Measurements from ENCODE around the gene PRPF40A.
A peak's percentile ranks its signal among the peaks of the same experiment; 100 is the strongest.
"Not testable (repeated sequence)": the region's sequence is repeated elsewhere in the genome, so short reads cannot be mapped to it uniquely, and the experiment has no call there.

PRPF40A gene

DNA sequence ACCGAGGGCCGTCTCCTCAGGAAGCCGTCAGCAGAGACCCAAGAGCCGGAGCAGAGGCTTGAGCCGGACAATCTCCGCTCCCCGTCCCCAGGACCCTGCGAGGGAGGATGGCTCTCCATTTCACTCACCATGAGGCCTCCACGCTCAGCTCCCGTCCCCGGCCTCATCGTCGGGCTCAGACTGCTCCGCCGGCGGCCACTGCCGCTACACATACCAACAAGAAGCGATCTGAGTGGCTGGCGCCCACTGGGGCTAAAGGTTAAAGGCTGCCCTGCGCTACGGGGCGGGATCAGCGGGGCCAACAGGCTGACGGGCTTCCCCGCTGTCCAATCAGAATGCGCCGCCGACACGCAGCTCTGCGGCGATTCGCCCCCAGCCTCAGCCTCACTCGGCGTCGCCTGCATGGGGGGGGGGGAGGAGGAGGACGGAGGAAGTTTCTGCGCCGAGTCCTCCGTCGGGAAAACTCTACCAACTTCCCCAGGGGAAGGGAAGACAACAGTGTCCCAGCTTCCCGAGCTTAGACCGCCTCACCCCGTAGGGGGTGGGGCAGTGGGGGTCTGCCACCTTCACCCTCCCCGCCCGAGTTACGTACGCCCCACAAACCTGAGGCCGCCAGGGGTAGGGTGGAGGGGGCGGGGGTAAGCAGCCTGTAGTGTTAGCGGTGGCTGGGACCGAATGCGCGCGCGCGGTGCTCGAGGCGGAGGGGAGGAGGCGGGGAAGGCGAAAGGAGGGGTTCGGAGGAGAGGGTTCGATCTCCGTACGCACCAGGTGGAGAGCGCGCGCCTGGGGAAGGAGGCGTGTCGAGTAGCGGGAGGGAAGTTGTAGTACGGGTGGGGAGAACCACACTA, at the start of gene PRPF40A:
Gene PRPF40A, minus strand, starts transcription at position 234 of the 848 bp plus-strand sequence. Its CDS starts 22 bp downstream, at position 212.
- DNase-seq (ENCODE audit: low read depth in 2 of 2): peak; percentile 94

DNA sequence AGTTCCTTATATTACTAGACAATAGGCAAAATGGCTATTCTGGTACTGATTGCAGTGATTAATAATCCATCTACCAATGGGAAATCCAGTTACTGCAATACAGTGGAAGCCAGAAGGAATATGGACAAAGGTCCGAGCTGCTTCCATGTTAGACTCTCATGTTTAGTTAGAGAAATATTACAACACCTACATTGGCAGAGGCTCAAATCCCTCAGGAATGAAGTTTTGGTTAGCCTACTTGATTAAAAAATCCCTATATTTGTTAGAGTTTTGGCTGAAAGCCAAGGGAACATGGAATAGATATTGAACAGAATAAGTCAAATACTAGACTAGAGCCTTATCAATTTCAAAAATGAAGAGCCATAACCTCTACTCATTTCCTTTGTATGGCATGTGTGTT, 49.7 kb upstream of the PRPF40A start:
- peak; percentile 51 to 58 for DNase-seq (ENCODE audit: low read depth in 2 of 2)

DNA sequence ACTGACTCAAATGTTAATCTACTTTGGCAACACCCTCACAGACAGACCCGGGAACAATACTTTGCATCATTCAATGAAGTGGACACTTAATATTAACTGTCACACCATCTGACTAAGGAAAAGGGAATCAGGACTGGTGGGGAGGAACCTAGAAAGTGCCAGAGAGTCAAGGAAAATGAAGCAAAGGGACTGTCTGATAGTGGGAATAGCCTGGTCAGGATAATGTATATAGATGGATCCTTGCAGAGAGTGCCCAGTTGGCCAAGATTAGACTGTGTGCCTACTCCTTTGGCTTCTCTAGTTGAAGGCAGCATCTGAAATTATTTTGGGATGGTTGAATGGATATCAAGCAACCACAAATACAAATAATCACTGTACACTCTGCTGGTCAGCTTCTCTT, 46.4 kb upstream of the PRPF40A start:
- no peak for DNase-seq (ENCODE audit: low read depth in 2 of 2)

DNA sequence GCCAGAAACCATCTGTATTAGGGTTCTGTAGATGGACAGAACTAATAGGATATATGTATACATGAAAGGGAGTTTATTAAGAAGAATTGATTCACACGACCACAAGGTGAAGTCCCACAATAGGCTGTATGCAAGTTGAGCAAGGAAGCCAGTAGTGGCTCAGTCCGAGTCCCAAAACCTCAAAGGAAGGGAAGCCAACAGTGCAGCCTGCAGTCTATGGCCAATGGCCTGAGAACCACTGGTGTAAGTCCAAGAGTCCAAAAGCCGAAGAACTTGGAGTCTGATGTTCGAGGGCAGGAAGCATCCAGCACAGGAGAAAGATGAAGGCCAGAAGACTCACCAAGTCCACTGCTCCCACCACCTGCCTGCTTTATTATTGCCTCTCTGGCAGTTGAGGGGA, 45.9 kb upstream of the PRPF40A start:
- not testable (repeated sequence) for DNase-seq (ENCODE audit: low read depth in 2 of 2)

DNA sequence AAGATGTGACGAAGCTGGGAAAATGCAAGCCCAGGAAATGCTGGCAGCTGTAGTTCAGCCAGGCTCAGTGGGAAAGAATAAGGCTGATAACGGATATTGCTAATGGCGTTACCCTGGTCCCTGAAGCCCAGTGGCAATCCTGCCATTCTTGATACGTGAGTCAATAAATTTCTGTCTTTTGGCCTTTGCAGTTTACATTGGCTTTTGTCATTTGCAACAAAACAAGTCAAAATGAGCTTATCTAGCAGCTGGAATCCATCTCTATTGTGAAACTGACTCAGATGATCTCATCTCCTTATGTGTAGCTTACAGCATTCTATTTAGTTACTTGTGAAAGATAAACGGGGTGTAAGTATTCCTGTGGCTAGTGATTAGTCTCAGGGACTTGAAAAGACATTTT, 44.9 kb upstream of the PRPF40A start:
- DNase-seq (ENCODE audit: low read depth in 2 of 2): peak; percentile 41 to 52

DNA sequence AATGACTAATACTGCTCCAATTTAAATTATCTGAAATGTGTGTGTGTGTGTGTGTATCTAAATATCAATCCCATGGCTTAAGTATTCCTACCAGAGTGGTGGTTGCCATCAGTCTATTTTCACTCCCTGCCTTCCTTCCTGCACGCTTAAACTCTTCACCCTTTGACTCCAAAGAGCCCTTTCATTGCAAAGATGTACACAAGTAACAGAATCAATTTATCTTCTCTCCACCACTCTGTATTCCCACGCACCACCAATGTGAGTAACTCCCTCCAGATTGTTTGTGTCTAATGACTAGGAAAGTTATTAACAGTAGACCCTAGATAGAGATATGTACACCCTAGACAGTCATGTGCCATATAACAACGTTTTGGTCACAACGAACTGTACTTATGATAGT, 44.0 kb upstream of the PRPF40A start:
- DNase-seq (ENCODE audit: low read depth in 2 of 2): no peak

DNA sequence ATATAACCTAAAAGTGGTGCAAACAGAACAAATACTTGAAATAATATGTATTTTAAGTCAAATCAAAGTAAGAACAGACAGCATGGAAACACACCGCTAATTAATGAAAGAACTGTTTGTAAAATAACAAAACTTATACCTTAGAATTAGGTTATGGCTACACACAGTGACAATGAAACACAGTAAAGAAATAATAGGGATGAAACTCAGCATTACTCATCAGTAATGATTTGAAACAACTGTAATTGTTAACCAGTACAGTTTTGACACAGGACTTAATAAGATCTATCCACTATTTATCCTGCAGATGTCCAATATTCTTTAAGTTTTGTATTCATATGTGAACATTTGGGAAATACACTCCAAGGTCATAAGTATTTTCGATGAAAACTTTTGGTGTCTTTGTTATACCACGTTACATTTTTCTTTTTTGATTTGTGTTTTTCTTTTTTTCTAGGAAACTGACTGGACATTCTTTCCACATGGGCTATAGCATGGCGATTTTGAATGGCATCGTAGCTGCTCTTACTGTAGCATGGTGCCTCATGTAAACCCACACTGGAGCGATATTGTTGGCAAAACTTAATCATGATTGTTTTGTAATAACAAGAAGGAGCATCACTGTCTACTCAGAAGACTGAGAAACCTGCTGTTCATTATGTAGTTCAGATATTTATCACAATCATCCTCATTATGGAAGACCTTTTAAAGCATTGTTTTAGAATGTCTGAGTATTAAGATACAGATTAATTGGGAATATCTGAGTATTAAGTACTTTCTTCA, 42.2 kb upstream of the PRPF40A start:
- DNase-seq (ENCODE audit: low read depth in 2 of 2): no peak

DNA sequence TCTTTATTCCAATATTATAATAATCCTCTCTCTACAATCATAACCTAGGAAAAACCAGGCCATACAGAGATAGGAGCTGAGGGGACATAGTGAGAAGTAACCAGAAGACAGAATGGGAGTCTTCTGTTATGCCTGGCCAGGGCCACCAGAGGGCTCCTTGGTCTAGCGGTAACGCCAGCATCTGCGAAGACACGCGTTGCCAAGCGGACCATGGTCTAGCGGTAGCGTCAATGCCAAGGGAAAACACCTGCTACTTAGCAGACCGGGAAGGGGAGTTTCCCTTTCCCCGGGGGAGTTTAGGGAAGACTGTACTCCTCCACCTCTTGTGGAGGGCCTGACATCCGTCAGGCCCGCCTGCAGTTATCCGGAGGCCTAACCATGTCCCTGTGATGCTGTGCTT, 37.8 kb upstream of the PRPF40A start:
- no peak for DNase-seq (ENCODE audit: low read depth in 2 of 2)

DNA sequence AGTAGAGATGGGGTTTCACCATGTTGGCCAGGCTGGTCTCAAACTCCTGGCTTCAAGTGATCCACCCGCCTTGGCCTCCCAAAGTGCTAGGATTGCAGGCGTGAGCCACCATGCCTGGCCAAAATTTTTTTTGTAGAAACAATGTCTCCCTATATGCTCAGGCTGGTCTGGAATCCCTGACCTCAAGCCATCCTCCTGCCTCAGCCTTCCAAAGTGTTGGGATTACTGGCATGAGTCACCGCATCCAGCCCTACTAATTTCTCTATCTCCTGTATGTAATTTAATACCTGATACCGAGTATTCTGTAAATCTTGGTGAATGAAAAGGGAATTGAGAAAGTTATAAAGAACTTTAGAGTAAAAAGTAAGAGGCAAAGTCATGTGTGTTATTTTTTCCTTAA, 30.5 kb upstream of the PRPF40A start:
- not testable (repeated sequence) for DNase-seq (ENCODE audit: low read depth in 2 of 2)

DNA sequence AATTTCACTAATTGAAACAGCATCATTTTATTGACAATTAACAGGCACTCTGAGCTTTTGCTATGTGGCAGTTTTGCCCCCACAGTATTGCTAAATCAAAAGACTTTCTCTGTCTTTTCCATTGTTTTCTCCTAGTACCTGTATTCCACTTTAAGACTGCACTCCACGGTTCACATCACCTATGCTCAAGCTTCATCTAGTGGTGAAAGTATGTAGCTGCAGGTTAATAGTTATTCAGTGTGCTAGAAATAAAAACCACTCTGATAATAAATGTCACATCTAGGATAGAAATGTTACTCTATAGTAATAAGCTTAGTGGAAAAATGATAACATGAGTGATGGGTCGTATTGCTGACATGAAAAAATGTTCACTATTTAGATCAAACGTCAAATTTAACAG, 25.7 kb upstream of the PRPF40A start:
- no peak for DNase-seq (ENCODE audit: low read depth in 2 of 2)

DNA sequence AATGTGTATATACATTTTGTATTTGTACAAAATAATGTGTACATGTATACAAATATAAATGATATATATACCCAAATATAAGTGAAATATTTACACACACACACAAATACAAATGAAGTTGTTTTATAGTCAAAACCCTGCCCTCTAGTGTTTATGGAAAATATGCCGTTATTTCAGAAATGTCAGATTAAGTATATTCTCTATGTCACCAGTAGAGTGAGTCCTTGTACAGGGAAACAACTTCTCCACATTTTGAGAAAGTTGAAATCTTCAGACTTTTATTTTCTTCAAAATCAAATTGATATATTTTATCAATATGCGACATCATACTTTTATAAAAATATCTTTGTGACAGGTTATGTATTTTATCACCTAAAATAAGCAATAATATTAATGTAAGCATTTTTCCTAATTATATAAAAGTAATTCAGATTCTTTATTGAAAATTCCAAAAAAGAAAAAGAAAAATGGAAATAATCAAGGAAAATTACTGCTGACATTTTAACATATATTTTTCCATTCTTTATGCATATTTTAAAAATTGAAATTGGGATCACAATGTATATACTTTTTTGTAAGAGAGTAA, 23.6 kb upstream of the PRPF40A start:
- no peak for DNase-seq (ENCODE audit: low read depth in 2 of 2)

DNA sequence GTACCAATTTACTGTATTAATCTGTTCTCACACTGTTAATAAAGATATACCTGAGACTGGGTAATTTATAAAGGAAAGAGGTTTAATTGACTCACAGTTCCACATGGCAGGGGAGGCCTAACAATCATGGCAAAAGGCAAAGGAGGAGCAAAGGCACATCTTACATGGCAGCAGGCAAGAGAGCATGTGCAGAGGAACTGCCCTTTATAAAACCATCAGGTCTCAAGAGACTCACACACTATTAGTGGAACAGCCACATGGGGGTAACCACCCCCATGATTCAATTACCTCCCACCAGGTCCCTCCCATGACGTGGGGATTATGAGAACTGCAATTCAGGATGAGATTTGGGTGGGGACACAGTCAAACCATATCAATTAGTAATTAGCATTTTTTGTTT, 22.4 kb upstream of the PRPF40A start:
- DNase-seq (ENCODE audit: low read depth in 2 of 2): not testable (repeated sequence)

DNA sequence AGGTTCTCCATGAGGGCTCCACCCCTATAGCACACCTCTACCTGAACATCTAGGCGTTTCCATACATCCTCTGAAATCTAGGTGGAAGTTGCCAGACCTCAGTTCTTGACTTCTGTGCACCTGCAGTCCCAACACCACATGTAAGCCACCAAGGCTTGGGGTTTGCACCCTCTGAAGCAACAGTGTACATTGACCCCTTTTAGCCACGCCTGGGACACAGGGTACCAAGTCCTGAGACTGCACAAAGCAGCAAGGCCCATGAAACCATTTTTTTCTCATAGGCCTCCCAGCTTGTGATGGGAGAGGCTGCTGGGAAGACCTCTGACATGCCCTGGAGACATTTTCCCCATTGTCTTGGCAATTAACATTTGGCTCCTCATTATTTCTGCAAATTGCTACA, 21.2 kb upstream of the PRPF40A start:
- DNase-seq (ENCODE audit: low read depth in 2 of 2): no peak

DNA sequence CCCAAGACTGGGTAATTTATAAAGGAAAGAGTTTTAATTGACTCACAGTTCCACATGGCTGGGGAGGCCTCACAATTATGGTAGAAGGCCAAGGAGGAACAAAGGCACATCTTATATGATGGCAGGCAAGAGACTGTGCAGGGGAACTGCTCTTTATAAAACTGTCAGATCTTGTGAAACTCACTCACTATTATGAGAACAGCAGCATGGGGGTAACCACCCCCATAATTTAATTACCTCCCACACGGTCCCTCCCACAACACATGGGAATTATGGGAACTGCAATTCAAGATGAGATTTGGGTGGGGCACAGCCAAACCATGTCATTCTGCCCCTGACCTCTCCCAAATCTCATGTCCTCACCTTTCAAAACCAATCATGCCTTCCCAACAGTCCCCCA, 20.2 kb upstream of the PRPF40A start:
- not testable (repeated sequence) for DNase-seq (ENCODE audit: low read depth in 2 of 2)

DNA sequence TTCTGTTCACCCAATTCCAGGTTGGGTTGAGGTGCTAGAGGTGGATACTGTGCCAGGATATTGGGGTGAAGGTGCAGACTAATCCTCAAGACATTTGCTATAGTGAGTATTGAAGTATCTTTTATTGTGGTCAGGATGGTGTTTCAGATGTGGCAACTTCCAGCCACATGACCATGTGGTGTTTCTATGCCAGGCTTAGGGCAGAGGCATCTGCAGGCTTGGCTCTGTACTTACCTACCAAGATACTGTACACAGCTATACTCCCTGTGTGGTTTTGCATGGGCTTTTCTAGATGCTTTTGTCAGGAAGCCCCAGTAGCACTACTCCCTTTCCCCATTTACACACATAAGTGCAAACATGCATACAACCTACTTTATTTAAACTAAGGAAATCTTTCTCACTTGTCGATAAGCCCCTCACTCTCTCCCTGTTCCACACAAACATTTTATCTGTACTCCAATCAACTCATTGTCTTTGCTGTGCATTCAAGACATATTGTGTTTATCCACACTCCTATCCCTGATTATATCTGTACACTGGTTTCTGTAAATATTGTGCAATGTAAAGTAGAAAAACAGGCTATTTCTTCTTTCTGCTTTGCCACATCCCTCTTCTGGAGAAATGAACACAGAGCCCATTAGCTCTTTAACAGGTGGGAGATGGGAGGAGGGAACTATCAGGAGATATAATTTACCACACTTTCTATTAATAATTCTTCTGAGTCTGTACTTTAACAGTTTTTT, 13.5 kb upstream of the PRPF40A start:
- DNase-seq (ENCODE audit: low read depth in 2 of 2): no peak

DNA sequence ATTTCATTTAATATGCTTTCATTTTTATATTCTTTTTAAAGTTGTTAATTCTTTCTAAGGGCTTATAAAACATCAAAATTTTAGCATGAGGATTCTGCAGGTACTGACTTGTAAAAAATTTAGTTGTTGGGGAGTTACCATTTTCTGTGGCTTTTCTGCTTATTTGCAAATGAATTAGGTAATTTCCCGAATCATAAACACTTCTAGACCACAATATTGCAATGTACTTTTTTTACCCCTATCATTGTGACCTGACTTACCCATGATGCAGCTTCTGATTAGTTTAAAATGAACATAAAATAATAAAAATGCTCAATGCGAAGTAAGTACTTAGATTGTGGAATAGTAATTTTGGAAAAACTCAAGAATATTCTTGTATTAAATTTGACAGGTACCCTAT, 12.6 kb upstream of the PRPF40A start:
- no peak for DNase-seq (ENCODE audit: low read depth in 2 of 2)

DNA sequence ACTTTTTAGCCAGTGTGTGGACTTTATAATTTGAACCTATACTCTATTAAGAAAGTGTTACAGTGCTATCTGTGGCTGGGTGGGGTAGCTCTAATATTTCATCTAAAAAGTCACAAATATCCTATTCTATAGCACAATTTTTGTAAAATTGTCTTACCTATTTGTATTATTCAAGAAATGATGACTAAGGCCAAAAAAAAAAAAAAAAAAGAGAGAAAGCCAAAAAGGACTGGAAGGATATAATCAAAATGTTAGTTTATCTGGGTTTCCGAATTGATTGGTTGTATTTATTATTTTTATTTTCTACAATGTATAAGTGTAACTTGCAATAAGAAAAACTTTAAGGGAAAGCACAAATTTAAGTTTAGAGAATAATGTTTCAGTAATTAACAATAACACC, 6.7 kb upstream of the PRPF40A start:
- no peak for DNase-seq (ENCODE audit: low read depth in 2 of 2)

DNA sequence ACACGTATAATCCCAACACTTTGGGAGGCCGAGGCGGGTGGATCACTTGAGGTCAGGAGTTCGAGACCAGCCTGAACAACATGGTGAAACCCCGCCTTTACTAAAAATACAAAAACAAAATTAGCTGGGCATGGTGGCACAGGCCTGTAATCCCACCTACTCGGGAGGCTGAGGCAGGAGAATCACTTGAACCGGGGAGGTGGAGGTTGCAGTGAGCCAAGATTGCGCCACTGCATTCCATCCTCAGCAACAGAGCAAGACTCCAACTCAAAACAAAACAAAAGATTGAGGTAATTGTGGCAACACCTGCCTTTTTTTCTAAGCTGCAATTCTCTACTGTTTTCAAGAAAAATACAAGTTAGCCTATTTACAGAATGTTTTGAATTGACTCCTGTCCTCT, 5.4 kb upstream of the PRPF40A start:
- DNase-seq (ENCODE audit: low read depth in 2 of 2): not testable (repeated sequence)

DNA sequence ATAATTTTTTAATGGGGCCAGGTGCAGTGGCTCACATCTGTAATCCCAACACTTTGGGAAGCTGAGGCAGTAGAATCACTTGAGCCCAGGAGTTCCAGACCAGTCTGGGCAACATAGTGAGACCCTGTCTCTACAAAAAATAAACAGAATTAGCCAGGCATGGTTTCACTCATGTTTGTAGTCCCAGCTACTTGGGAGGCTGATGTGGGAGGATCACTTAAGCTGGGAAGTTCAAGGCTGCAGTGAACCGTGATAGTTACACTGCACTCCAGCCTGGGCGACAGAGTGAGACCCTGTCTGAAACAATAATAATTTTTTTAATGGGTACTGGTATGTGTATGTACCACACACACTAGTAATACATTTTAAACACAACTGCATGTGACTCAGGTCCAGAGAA, 3.5 kb upstream of the PRPF40A start:
- no peak for DNase-seq (ENCODE audit: low read depth in 2 of 2)

DNA sequence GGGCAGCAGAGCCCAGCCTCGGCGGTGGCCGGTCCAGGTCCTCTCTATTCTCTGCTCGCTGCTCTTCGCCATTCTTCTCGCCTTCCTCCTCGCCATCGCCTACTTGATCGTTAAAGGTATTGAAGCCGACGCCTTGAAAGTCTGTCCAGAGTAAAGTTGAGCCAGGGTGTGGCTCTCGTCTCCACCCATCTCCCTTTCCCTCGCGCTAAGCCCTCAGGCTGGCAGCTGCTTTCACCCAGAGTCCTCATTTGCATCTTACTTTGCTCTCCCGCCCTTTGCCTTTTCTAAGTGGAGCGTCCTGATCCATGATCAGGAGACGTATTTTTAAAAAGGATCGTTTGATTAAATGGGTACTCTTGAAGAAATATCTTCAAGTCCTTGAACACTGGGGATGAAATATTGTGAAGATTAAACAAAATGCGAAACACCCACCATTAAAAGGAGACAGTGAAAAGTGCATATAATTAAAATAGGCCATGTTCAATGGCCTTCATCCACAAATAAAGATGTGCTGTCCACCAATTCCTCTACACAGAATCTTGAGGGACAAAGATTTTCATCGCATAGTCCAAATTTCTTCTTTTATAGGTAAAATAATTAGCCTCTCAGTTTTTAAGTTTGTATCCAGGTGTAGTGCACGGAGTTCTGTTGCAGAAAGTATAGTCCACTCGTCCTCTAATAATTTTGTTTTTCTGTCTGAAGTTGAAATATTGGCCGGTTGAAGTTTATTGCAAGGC, 1.8 kb upstream of the PRPF40A start:
- DNase-seq (ENCODE audit: low read depth in 2 of 2): no peak

Data from fibroblast of skin of left biceps (primary cell).